Mucosa of descending colon (tissue), 3 donors: Measurements from ENCODE around the gene MCU. TPM values are rescaled to one million over a fixed set of nuclear protein-coding genes. Genes with fewer than 3 reads are reported as not detected.

ENCODE experiments used
- ATAC-seq: fragments of 200-7000 bp; cut with Tn5 transposase; one replicate; pipeline ENCODE4 v1.9.1; 2020; ENCODE audit warnings: mild to moderate bottlenecking, moderate library complexity
- DNase-seq, 3 donors: peaks; one replicate each; pipeline ENCODE4 v3.0.0-alpha.2; 2020
- H3K36me3 ChIP-seq: fragments of 200-600 bp; one replicate; pipeline ENCODE4 v1.8.0; 2021; ENCODE audit warnings: low read depth, mild to moderate bottlenecking
- H3K4me1 ChIP-seq: fragments of 200-600 bp; one replicate; pipeline ENCODE4 v1.8.0; 2021; ENCODE audit warnings: low read depth, mild to moderate bottlenecking
- H3K4me3 ChIP-seq: fragments of 200-600 bp; one replicate; pipeline ENCODE4 v1.8.0; 2021; ENCODE audit warnings: mild to moderate bottlenecking
- H3K9me3 ChIP-seq: fragments of 200-600 bp; one replicate; pipeline ENCODE4 v1.8.0; 2021; ENCODE audit warnings: mild to moderate bottlenecking
- CTCF ChIP-seq: fragments of 200-600 bp; IDR thresholded peaks from one replicate; pipeline ENCODE4 v1.8.0; 2022; ENCODE audit warnings: antibody characterized with exemption, mild to moderate bottlenecking
- intact Hi-C, 2 donors: fragments of 100-400 bp; cut with DNase I in 1 of 2; cut with micrococcal nuclease in 1 of 2; formaldehyde crosslinking; loops; one replicate each; pipeline versions ENCODE4 v1.11.0 to v1.11.1; 2022; cut with DNase I, micrococcal nuclease
- total RNA-seq, 3 donors: library from RNA; stranded (reverse); fragmentation: NEBNext Ultra II Directional in 2 of 3; extraction: Animal tissue kit (Norgen Biotek cat#: 25700) in 2 of 3; gene quantifications; one replicate each; pipeline versions ENCODE4 v1.2.1 to v1.2.4, GENCODE V29; 2021 to 2023
- donor health status: DM: no; HTN: no; CAD: no; lungs with moderate emphysema.
- donor health status: DM: no; HTN: no; CAD: no.
- donor health status: DM: no; HTN: yes; CAD: no.

Gene MCU
- total RNA-seq, 3 donors from 2014 or later: 44.8 to 98.6 (median 89.0) TPM

GRCh38 chr10:72796538-72796937 lies 104.6 kb downstream of the MCU start:
- ATAC-seq: no peak
- no peaks in the 10 kb centered on the region for H3K9me3 ChIP-seq

GRCh38 chr10:72800000-72800740 lies 108.2 kb downstream of the MCU start:
- DNase-seq (no peak), ATAC-seq (peak; percentile 84)
- H3K4me3 ChIP-seq: no peak overlapping the region
- H3K9me3 ChIP-seq: no peaks in the 10 kb centered on the region
- H3K36me3 ChIP-seq: no peaks in the 10 kb centered on the region
- no peaks in the 10 kb centered on the region for H3K4me1 ChIP-seq
- no peak for TF ChIP-seq CTCF
- intact Hi-C loops: no loop called here

More at GRCh38 chr10:72796538-72796937, 104.6 kb downstream of the MCU start:
- H3K4me3 ChIP-seq: no peak overlapping the region
- no peak for DNase-seq
- H3K36me3 ChIP-seq: no peaks in the 10 kb centered on the region
- intact Hi-C loops: no loop called here
- no peak for TF ChIP-seq CTCF
- H3K4me1 ChIP-seq: no peaks in the 10 kb centered on the region

- ATAC-seq: no peak
- Histone ChIP-seq H3K36me3 (no peaks in the 10 kb centered on the region), H3K9me3 (no peaks in the 10 kb centered on the region), H3K4me3 (no peak overlapping the region), H3K4me1 (no peaks in the 10 kb centered on the region)
- no peak for TF ChIP-seq CTCF
- DNase-seq: no peak
- intact Hi-C loops: no loop called here
Measured at GRCh38 chr10:72800741-72801092, 108.8 kb downstream of the MCU start.

- intact Hi-C loops: no loop called here
- H3K9me3 ChIP-seq: no peaks in the 10 kb centered on the region
- H3K36me3 ChIP-seq: no peaks in the 10 kb centered on the region
- H3K4me3 ChIP-seq: no peak overlapping the region
- ATAC-seq (no peak), DNase-seq (no peak)
- no peaks in the 10 kb centered on the region for H3K4me1 ChIP-seq
- no peak for TF ChIP-seq CTCF
Measured at GRCh38 chr10:72801263-72801868, 109.4 kb downstream of the MCU start.

GRCh38 chr10:72802332-72802731 lies 110.4 kb downstream of the MCU start:
- no peaks in the 10 kb centered on the region for H3K36me3 ChIP-seq
- H3K4me1 ChIP-seq: no peaks in the 10 kb centered on the region
- no peak overlapping the region for H3K4me3 ChIP-seq
- DNase-seq (no peak), ATAC-seq (no peak)
- intact Hi-C loops: no loop called here
- TF ChIP-seq CTCF: no peak
- no peaks in the 10 kb centered on the region for H3K9me3 ChIP-seq
